CD4-positive, alpha-beta T cell treated with Interleukin-4 for 1 hour (primary cell): Measurements from ENCODE around the gene TLL2.

Experiments used
- DNase-seq, 2 donors: peaks; one replicate each; pipeline ENCODE4 v3.0.0-alpha.2; 2020 to 2022

The TLL2 gene

GRCh38 chr10:96387601-96388000 lies 126.1 kb downstream of the TLL2 start:
- no peak for DNase-seq

- no peak for DNase-seq
Observed at GRCh38 chr10:96387161-96387560, 126.6 kb downstream of the TLL2 start.

- DNase-seq = no peak
Observed at GRCh38 chr10:96384506-96384905, 129.2 kb downstream of the TLL2 start.

GRCh38 chr10:96380821-96381220 lies 132.9 kb downstream of the TLL2 start:
- DNase-seq = peak in 1 of 2 donors; percentile 65

GRCh38 chr10:96379758-96380157 lies 134.0 kb downstream of the TLL2 start:
- DNase-seq = no peak

GRCh38 chr10:96378741-96379140 lies 135.0 kb downstream of the TLL2 start:
- no peak for DNase-seq

GRCh38 chr10:96377816-96378294 lies 135.9 kb downstream of the TLL2 start:
- DNase-seq = no peak

- no peak for DNase-seq
Observed at GRCh38 chr10:96376483-96376882, 137.2 kb downstream of the TLL2 start.

GRCh38 chr10:96374985-96375830 lies 138.5 kb downstream of the TLL2 start:
- DNase-seq = peak; percentile 66 to 72

GRCh38 chr10:96374639-96374984 lies 139.1 kb downstream of the TLL2 start:
- DNase-seq = no peak

- no peak for DNase-seq
Observed at GRCh38 chr10:96374004-96374403, 139.7 kb downstream of the TLL2 start.

GRCh38 chr10:96371356-96371755 lies 142.4 kb downstream of the TLL2 start:
- DNase-seq = no peak

- DNase-seq = peak; percentile 45 to 53
Observed at GRCh38 chr10:96370584-96371157, 143.1 kb downstream of the TLL2 start.

- DNase-seq = no peak
Observed at GRCh38 chr10:96369890-96370583, 143.7 kb downstream of the TLL2 start.

- no peak for DNase-seq
Observed at GRCh38 chr10:96368971-96369370, 144.8 kb downstream of the TLL2 start.

GRCh38 chr10:96367470-96367869 lies 146.3 kb downstream of the TLL2 start:
- no peak for DNase-seq

- DNase-seq = no peak
Observed at GRCh38 chr10:96366508-96366907, 147.2 kb downstream of the TLL2 start.

- no peak for DNase-seq
Observed at GRCh38 chr10:96365571-96365970, 148.2 kb downstream of the TLL2 start.

GRCh38 chr10:96360766-96361165 lies 153.0 kb downstream of the TLL2 start:
- DNase-seq = no peak

GRCh38 chr10:96360331-96360730 lies 153.4 kb downstream of the TLL2 start:
- no peak for DNase-seq

GRCh38 chr10:96359616-96360015 lies 154.1 kb downstream of the TLL2 start:
- DNase-seq = no peak

- DNase-seq = no peak
Observed at GRCh38 chr10:96358851-96359540, 154.7 kb downstream of the TLL2 start, which contains the start of gene OPALIN. Gene OPALIN, minus strand, starts transcription at chr10:96359002. Its CDS starts 106 bp downstream, at chr10:96358896.

- no peak for DNase-seq
Observed at GRCh38 chr10:96357038-96357620, 156.6 kb downstream of the TLL2 start.
